Measurements from ENCODE around the gene SCARB1.

DNA sequence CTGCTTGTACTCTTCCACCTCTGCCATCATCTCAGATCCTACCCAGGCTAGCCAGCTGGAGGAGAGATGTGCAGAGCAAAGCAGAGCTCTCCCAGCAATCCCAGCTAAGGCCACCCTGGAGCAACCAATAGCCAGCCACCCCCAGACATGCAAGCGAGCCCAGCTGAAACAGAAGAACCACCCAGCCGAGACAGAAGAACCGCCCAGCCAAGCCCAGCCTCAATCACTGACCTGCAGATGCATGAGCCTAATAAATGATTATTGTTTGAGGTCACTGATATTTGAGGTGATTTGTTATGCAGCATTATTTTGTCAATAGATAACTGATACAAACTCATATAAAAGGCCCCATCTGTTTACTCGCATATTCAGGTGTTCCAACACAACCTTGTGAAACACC is 106.3 kb downstream of the SCARB1 start:
- no peak for TF ChIP-seq CTCF (IDR thresholded peaks at IDR 0.05; ENCODE audit: low read length)
- no peak for TF ChIP-seq EZH2 (optimal IDR thresholded peaks at IDR 0.05; ENCODE audit: low read depth, low read length)
